Ishikawa (cell line): ENCODE measurements around the gene CTDSPL2.

Experiments
- CEBPB ChIP-seq: IDR thresholded peaks from 2 replicates; pipeline ENCODE4 v1.6.1; 2012
- CREB1 ChIP-seq: IDR thresholded peaks from 2 replicates; pipeline ENCODE4 v1.6.1; 2012; ENCODE audit warnings: low read depth
- EGR1 ChIP-seq: IDR thresholded peaks from 2 replicates; pipeline ENCODE4 v1.6.1; 2012
- EP300 ChIP-seq: IDR thresholded peaks from 2 replicates; pipeline ENCODE4 v1.6.1; 2012; ENCODE audit warnings: borderline replicate concordance
- FOXM1 ChIP-seq: IDR thresholded peaks from 2 replicates; pipeline ENCODE4 v1.6.1; 2012; ENCODE audit warnings: low read depth, borderline replicate concordance
- MAX ChIP-seq: IDR thresholded peaks from 2 replicates; pipeline ENCODE4 v1.6.1; 2012
- NFIC ChIP-seq: IDR thresholded peaks from 2 replicates; pipeline ENCODE4 v1.6.1; 2012
- RAD21 ChIP-seq: IDR thresholded peaks from 2 replicates; pipeline ENCODE4 v1.6.1; 2012; ENCODE audit warnings: low read depth
- REST ChIP-seq: IDR thresholded peaks from 2 replicates; pipeline ENCODE4 v1.6.1; 2012; ENCODE audit warnings: low read depth, mild to moderate bottlenecking
- TAF1 ChIP-seq: IDR thresholded peaks from 2 replicates; pipeline ENCODE4 v1.6.1; 2012; ENCODE audit warnings: low read depth, mild to moderate bottlenecking
- TCF12 ChIP-seq: IDR thresholded peaks from 2 replicates; pipeline ENCODE4 v1.6.1; 2012; ENCODE audit warnings: low read depth
- TEAD4 ChIP-seq: IDR thresholded peaks from 2 replicates; pipeline ENCODE4 v1.6.1; 2012
- USF1 ChIP-seq: IDR thresholded peaks from 2 replicates; pipeline ENCODE4 v1.6.1; 2012
- YY1 ChIP-seq: IDR thresholded peaks from 2 replicates; pipeline ENCODE4 v1.6.1; 2012; ENCODE audit warnings: low read depth
- ZBTB7A ChIP-seq: IDR thresholded peaks from 2 replicates; pipeline ENCODE4 v1.6.1; 2012; ENCODE audit warnings: low read depth

Gene CTDSPL2

GRCh38 chr15:44435893-44436667 lies 8.7 kb downstream of the CTDSPL2 start:
- TF ChIP-seq EP300 (no peak), NFIC (no peak), TCF12 (no peak), ZBTB7A (no peak), CEBPB (no peak), REST (no peak), FOXM1 (no peak), EGR1 (no peak), USF1 (no peak), CREB1 (no peak), MAX (no peak), TEAD4 (no peak)

- TF ChIP-seq ZBTB7A (no peak), TAF1 (no peak), FOXM1 (no peak), EGR1 (no peak), USF1 (no peak), YY1 (no peak), CEBPB (no peak), EP300 (no peak), CREB1 (no peak), RAD21 (no peak), MAX (no peak), NFIC (no peak), TEAD4 (no peak), TCF12 (no peak), REST (no peak)
Observed at GRCh38 chr15:44438402-44438801, 11.0 kb downstream of the CTDSPL2 start.

- TF ChIP-seq TEAD4 (no peak), CEBPB (no peak), TAF1 (no peak), USF1 (no peak), RAD21 (no peak)
Observed at GRCh38 chr15:44441095-44441501, 13.7 kb downstream of the CTDSPL2 start.

GRCh38 chr15:44443515-44443914 lies 16.1 kb downstream of the CTDSPL2 start:
- TF ChIP-seq MAX (no peak), TAF1 (no peak), CEBPB (no peak), CREB1 (no peak), USF1 (no peak), TEAD4 (no peak), EGR1 (no peak), RAD21 (no peak), REST (no peak)
